ENCODE measurements around the gene EPAS1. TPM values are rescaled to one million over a fixed set of nuclear protein-coding genes. Genes with fewer than 3 reads are reported as not detected.
A peak's percentile ranks its signal among the peaks of the same experiment; 100 is the strongest.

Gene EPAS1
- total RNA-seq, 1 donor from 2014 or later: 280 TPM

DNA sequence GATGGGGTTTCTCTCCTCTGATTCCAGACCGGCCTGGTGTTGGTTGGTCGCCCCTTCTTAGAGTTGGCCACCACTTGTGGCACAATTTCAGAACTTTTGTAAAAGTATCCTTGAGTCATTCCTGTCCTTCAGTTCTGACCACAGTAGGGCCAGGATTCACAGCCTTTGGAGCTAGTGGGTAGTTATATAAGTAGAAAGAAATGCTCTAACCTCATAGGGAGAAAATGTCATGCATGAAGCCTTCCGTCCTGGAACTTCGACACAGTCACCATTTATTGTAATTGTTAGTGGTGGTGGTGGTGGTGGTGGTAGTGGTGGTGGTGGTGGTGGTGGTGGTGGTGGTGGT, 65.4 kb downstream of the EPAS1 start:
- H3K4me3 Mint-ChIP-seq (ENCODE audit: unreplicated experiment): peak overlapping the region; percentile 70
- H3K36me3 Mint-ChIP-seq (ENCODE audit: low read depth, unreplicated experiment): peaks cover 80% of the 10 kb centered on the region
- no peaks in the 10 kb centered on the region for H3K9me3 Mint-ChIP-seq (ENCODE audit: unreplicated experiment)
- H3K27ac Mint-ChIP-seq (ENCODE audit: unreplicated experiment): no peak overlapping the region
- H3K4me1 Mint-ChIP-seq (ENCODE audit: unreplicated experiment): peaks cover 21% of the 10 kb centered on the region
- no peak for DNase-seq (ENCODE audit: low spot score)
- peaks cover 4% of the 10 kb centered on the region for H3K27me3 Mint-ChIP-seq (ENCODE audit: unreplicated experiment)
- TF ChIP-seq, protein P1, sequence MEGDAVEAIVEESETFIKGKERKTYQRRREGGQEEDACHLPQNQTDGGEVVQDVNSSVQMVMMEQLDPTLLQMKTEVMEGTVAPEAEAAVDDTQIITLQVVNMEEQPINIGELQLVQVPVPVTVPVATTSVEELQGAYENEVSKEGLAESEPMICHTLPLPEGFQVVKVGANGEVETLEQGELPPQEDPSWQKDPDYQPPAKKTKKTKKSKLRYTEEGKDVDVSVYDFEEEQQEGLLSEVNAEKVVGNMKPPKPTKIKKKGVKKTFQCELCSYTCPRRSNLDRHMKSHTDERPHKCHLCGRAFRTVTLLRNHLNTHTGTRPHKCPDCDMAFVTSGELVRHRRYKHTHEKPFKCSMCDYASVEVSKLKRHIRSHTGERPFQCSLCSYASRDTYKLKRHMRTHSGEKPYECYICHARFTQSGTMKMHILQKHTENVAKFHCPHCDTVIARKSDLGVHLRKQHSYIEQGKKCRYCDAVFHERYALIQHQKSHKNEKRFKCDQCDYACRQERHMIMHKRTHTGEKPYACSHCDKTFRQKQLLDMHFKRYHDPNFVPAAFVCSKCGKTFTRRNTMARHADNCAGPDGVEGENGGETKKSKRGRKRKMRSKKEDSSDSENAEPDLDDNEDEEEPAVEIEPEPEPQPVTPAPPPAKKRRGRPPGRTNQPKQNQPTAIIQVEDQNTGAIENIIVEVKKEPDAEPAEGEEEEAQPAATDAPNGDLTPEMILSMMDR (IDR thresholded peaks at IDR 0.05; ENCODE audit: unreplicated experiment): no peak

DNA sequence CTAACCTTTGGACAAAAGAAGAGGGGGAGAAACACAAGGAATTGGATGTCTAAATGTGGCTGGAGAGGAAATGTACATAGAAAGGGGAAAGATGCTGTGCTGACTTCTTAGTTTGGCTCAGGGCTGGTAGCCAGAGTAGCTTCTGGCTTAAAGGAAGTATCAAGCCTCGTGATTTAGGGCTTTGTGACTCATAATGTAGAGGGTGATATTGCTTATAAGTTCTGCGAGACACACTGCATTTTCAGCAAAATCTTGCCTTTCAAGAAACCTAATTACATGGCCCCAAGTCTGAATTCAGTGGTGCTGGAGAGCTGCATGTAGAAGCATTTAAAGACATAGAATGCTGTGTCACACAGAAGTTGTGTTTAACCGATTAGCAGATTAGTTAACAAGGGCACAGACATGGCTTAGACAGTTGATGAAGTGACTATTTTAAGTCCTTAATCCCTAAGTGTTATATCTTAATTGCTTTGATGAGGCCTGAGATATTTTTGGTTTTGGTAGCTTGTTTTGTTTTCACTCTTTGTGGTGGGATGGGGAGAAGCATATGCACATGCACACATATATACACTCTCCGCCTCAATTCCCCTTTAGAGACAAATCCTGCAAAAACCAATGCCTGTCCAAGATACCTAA, 66.4 kb downstream of the EPAS1 start:
- no peak overlapping the region for H3K4me3 Mint-ChIP-seq (ENCODE audit: unreplicated experiment)
- H3K27me3 Mint-ChIP-seq (ENCODE audit: unreplicated experiment): peaks cover 7% of the 10 kb centered on the region
- no peak for DNase-seq (ENCODE audit: low spot score)
- peaks cover 21% of the 10 kb centered on the region for H3K4me1 Mint-ChIP-seq (ENCODE audit: unreplicated experiment)
- peaks cover 80% of the 10 kb centered on the region for H3K36me3 Mint-ChIP-seq (ENCODE audit: low read depth, unreplicated experiment)
- TF ChIP-seq, protein P1 (IDR thresholded peaks at IDR 0.05; ENCODE audit: unreplicated experiment): no peak
- no peak overlapping the region for H3K27ac Mint-ChIP-seq (ENCODE audit: unreplicated experiment)
- no peaks in the 10 kb centered on the region for H3K9me3 Mint-ChIP-seq (ENCODE audit: unreplicated experiment)

DNA sequence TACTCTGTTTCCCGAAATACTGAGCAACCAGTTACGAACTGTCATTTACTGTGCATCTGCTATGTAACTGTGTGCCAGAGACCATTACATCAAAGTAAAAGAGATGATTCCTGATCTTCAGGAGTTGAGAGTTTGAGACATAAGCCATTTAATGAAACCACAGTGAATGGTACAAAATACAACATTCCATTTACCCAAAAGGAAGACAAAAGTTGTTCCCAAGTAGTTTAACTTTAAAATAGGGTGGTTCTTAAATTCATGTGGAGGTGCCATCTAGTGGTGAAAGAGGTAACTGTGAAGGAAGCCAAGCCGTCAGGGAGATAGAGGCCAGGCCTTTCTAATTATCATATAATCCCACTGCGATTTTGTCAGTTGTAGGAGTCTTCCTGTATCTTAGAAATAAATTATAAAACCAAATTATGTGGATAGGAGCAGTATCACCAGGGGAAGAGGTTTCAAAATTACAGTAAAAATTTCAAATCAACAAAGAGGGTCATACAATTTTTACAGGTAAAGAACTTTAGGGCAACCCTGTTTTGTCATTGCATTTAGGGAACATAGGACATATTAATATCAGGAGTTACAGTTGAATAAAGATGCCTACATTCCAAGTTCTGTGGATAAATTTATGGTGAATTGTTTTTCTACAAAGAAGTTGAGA, 67.7 kb downstream of the EPAS1 start:
- Mint-ChIP-seq H3K27me3 (ENCODE audit: unreplicated experiment) (peaks cover 6% of the 10 kb centered on the region), H3K9me3 (ENCODE audit: unreplicated experiment) (no peaks in the 10 kb centered on the region), H3K36me3 (ENCODE audit: low read depth, unreplicated experiment) (peaks cover 80% of the 10 kb centered on the region), H3K4me3 (ENCODE audit: unreplicated experiment) (no peak overlapping the region), H3K27ac (ENCODE audit: unreplicated experiment) (no peak overlapping the region), H3K4me1 (ENCODE audit: unreplicated experiment) (peaks cover 21% of the 10 kb centered on the region)
- DNase-seq (ENCODE audit: low spot score): peak; percentile 42
- TF ChIP-seq, protein P1 (IDR thresholded peaks at IDR 0.05; ENCODE audit: unreplicated experiment): peak; percentile 79

DNA sequence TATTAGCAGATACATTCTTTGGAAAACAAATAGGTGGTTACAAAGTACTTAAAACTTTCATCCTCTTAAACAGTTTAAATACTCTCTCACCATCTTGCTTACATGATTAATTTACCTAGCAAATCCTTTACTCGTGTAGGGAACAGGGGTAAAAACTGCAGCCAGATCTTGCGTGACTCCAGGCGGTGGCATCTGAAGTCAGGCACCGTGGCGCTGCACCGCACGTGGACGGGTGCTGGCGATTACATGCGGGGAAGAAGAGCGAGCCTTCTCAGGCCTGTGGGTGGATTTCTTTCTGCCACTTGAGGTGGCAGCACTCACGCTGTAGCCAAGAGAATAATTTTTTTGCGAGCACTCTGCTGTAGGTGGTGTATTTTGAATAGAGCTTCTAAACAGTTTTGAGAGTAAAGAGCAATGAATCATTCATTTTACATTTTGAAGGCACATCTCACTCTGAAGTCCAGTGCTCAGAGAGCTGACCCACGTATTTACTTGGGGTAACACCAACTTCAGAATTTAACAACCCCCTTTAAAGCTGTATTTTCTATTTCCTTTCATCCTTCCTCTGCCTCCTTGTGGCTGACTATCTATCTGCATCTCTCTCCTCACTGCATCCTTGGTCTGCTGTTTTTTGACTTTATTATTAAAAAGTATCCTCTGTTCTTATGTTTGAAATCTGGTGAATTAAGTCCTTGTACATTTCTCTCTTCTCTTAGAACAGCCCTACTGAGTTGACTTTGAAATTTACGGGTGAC, 68.9 kb downstream of the EPAS1 start:
- Mint-ChIP-seq H3K36me3 (ENCODE audit: low read depth, unreplicated experiment) (peaks cover 78% of the 10 kb centered on the region), H3K4me1 (ENCODE audit: unreplicated experiment) (peaks cover 24% of the 10 kb centered on the region), H3K27ac (ENCODE audit: unreplicated experiment) (no peak overlapping the region), H3K4me3 (ENCODE audit: unreplicated experiment) (no peak overlapping the region), H3K9me3 (ENCODE audit: unreplicated experiment) (no peaks in the 10 kb centered on the region), H3K27me3 (ENCODE audit: unreplicated experiment) (peaks cover 3% of the 10 kb centered on the region)
- TF ChIP-seq, protein P1 (IDR thresholded peaks at IDR 0.05; ENCODE audit: unreplicated experiment): peak; percentile 63
- DNase-seq (ENCODE audit: low spot score): no peak

DNA sequence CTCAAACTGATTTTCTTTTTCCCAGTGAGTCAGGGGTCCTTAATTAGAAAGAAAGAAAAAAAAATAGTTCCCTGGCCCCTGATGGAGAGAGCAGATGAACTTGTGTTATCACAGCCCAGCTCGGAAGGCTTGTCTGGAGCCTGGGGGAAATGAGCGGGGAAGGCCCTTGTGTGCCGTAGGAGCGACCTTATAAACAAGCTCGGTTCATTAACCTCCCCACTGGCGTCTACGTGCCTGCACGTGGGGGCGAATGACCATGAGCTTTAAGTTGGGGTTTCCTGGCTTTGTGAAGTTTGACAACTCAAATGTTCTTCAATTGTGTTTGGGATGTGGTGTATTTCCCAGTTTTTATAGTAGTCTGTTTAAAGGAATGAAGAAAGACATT, 69.5 kb downstream of the EPAS1 start:
- no peak for DNase-seq (ENCODE audit: low spot score)
- H3K4me3 Mint-ChIP-seq (ENCODE audit: unreplicated experiment): no peak overlapping the region
- TF ChIP-seq, protein P1 (IDR thresholded peaks at IDR 0.05; ENCODE audit: unreplicated experiment): no peak
- H3K27ac Mint-ChIP-seq (ENCODE audit: unreplicated experiment): no peak overlapping the region
- H3K27me3 Mint-ChIP-seq (ENCODE audit: unreplicated experiment): peaks cover 3% of the 10 kb centered on the region
- H3K9me3 Mint-ChIP-seq (ENCODE audit: unreplicated experiment): no peaks in the 10 kb centered on the region
- peaks cover 78% of the 10 kb centered on the region for H3K36me3 Mint-ChIP-seq (ENCODE audit: low read depth, unreplicated experiment)
- peaks cover 25% of the 10 kb centered on the region for H3K4me1 Mint-ChIP-seq (ENCODE audit: unreplicated experiment)

Data from endothelial cell (in vitro differentiated cells).